Stimulated activated CD4-positive, alpha-beta T cell treated with anti-CD3 and anti-CD28 coated beads, TNF-alpha, amount 100 ng/mL, for 4 hours (primary cell): Measurements from ENCODE around the gene PCNX2.

Experiments
- DNase-seq, 3 experiments: peaks; one replicate each; pipeline ENCODE4 v3.0.0-alpha.2; 2020; ENCODE audit warnings: low read depth in 3 of 3

PCNX2 gene

GRCh38 chr1:232984577-232985425 lies 310.7 kb downstream of the PCNX2 start:
- DNase-seq: no peak

GRCh38 chr1:232983817-232984567 lies 311.5 kb downstream of the PCNX2 start:
- no peak for DNase-seq

GRCh38 chr1:232983375-232983774 lies 312.1 kb downstream of the PCNX2 start:
- no peak for DNase-seq

- DNase-seq: no peak
These were observed 313.1 kb downstream of the PCNX2 start for GRCh38 chr1:232982238-232982944.

GRCh38 chr1:232980986-232981560 lies 314.5 kb downstream of the PCNX2 start:
- DNase-seq: no peak

- DNase-seq: no peak
These were observed 315.1 kb downstream of the PCNX2 start for GRCh38 chr1:232980355-232980978.

GRCh38 chr1:232979558-232979957 lies 316.0 kb downstream of the PCNX2 start:
- DNase-seq: no peak

- DNase-seq: no peak
These were observed 316.7 kb downstream of the PCNX2 start for GRCh38 chr1:232978815-232979214.

GRCh38 chr1:232978091-232978634 lies 317.4 kb downstream of the PCNX2 start:
- DNase-seq: no peak

GRCh38 chr1:232974971-232975370 lies 320.6 kb downstream of the PCNX2 start:
- no peak for DNase-seq

GRCh38 chr1:232973652-232974611 lies 321.6 kb downstream of the PCNX2 start:
- no peak for DNase-seq

GRCh38 chr1:232970508-232970907 lies 325.0 kb downstream of the PCNX2 start:
- DNase-seq: no peak

- DNase-seq: no peak
These were observed 325.7 kb downstream of the PCNX2 start for GRCh38 chr1:232969799-232970198.

- DNase-seq: no peak
These were observed 326.6 kb downstream of the PCNX2 start for GRCh38 chr1:232968965-232969364.

- DNase-seq: no peak
These were observed 327.1 kb downstream of the PCNX2 start for GRCh38 chr1:232968391-232968790.

GRCh38 chr1:232966663-232967062 lies 328.9 kb downstream of the PCNX2 start:
- no peak for DNase-seq

- DNase-seq: no peak
These were observed 329.7 kb downstream of the PCNX2 start for GRCh38 chr1:232965912-232966217.

- no peak for DNase-seq
These were observed 330.2 kb downstream of the PCNX2 start for GRCh38 chr1:232965124-232965911.

- DNase-seq: no peak
These were observed 330.9 kb downstream of the PCNX2 start for GRCh38 chr1:232964601-232965000.
